ENCODE data around the gene AUTS2.

AUTS2 gene

GRCh38 chr7:70837589-70837988 is 1239.3 kb downstream of the AUTS2 start:
- DNase-seq = no peak

GRCh38 chr7:70838292-70838907 is 1240.1 kb downstream of the AUTS2 start:
- DNase-seq = no peak

Measured in CD4-positive, alpha-beta T cell treated with Interleukin-15 for 1 hour (primary cell).